Measurements from ENCODE around the gene NRTN. TPM values are rescaled to one million over a fixed set of nuclear protein-coding genes. Genes with fewer than 3 reads are reported as not detected.

Gene NRTN
- total and polyA plus RNA-seq, 2 of the 4 experiments (the other 2 are of a cell fraction) = 0.17 to 0.18 TPM

DNA sequence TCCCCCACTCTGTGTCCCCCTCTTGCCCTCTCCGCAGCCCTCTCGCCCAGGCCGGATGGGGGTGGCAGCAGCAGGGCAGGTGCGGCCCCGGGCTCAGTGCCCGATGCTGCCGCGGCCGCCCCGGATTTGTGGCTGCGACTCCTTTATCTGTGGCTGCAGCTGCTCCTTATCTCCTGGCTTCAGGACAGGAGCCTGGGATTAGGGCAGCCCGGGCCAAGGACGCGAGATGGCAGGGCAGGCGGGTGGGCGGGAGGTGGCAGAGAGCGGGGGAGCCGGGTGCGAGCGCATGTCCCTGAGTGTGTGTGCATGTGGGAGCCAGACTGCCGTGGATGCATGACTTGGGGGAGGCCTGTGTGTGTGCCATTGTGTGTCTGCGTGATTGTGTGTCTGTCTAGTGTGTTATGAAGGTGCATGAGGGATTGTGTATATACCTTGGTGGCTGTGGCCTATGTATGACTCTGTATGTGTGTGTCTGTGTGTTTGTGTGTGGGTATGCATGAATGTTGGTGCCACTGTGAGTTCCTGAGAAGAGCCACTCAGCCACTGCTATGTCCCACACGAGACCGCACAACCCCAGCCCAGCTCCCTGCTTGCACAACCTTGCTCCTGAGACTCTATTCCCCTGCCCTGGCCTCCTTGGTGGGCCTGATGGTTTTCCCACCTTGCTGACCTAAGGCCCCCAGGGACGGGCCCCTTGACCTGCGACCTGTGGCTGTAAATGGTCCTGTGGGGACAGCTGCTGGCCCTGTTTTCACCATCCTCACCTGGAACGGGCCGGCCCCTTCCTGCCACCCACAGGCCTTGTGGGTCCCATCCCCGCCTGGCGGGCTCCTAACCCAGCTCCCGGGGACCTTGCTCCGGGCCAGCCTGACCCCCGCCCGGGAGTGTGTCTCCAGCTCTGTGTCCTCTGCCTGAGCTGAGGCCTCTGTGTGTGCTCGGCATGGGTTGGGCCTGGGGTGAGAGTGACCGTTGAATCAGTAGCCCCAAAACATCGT, 5.3 kb upstream of the NRTN start:
- no peak overlapping the region for H3K56ac ChIP-seq (ENCODE audit: extremely low read depth, insufficient read depth, low read length)
- 40% methylated on average over 18 of the region's 37 CpGs; no CpG with 5 or more reads in 1 of the 2 experiments for WGBS, 2 experiments (ENCODE audit: extremely low coverage in 2 of 2, insufficient read length in 1 of 2)
- no peaks in the 10 kb centered on the region for H3K9me1 ChIP-seq (ENCODE audit: insufficient read depth, low read length)
- intact Hi-C loops (cut with micrococcal nuclease) (loop anchor here (5.0 to 10.0 kb wide), 3 partner anchors 165 to 655 kb away; partner anchors contain the start of gene SLC25A23), dilution Hi-C loops (cut with HindIII; ENCODE audit: low sequenced_read_pairs, unreplicated experiment) (no loop called here), in situ Hi-C loops (cut with MboI; ENCODE audit: low sequenced_read_pairs) (loop anchor here (5.0 to 10.0 kb wide), 2 partner anchors 93 to 225 kb away; no protein-coding TSS in a partner anchor)
- no peak overlapping the region for H3K4ac ChIP-seq (ENCODE audit: low read depth, low read length)
- H4K8ac ChIP-seq (ENCODE audit: low read depth in 2 of 2, low read length in 2 of 2) = no peak overlapping the region
- 0 out of 2 replicates have a peak overlapping the region, but pooled peaks have one; percentile 4 for H2AK5ac ChIP-seq (ENCODE audit: low read depth, low read length)
- H3K79me1 ChIP-seq (ENCODE audit: low read depth in 1 of 2, low read length in 2 of 2) = no peaks in the 10 kb centered on the region
- no peak overlapping the region for H2BK120ac ChIP-seq (ENCODE audit: low read depth, low read length)
- H3K23ac ChIP-seq (ENCODE audit: low read depth, low read length) = no peak overlapping the region
- CTCF ChIA-PET = no interaction called here
- no peak overlapping the region for H3K14ac ChIP-seq (replicated peaks; ENCODE audit: low read depth, low read length)
- H4K5ac ChIP-seq (ENCODE audit: low read depth, low read length) = no peak overlapping the region
- DNase-seq (no peak), ATAC-seq (ENCODE audit: low read depth) (no peak)
- no peak overlapping the region for H4K91ac ChIP-seq (ENCODE audit: insufficient read depth, low read depth, low read length)
- no TSS peak for BruUV-seq (replicated peaks)
- POLR2A ChIA-PET (ENCODE audit: unreplicated experiment) = no interaction called here
- no peaks in the 10 kb centered on the region for H3K9me3 ChIP-seq (ENCODE audit: control insufficient read depth, insufficient read depth, low read length)
- no peaks in the 10 kb centered on the region for H4K20me1 ChIP-seq (ENCODE audit: insufficient read depth, low read length)
- no peak for TF ChIP-seq MAZ (IDR thresholded peaks at IDR 0.05; ENCODE audit: borderline replicate concordance, low read depth, low read length)
- TF ChIP-seq, protein P1, sequence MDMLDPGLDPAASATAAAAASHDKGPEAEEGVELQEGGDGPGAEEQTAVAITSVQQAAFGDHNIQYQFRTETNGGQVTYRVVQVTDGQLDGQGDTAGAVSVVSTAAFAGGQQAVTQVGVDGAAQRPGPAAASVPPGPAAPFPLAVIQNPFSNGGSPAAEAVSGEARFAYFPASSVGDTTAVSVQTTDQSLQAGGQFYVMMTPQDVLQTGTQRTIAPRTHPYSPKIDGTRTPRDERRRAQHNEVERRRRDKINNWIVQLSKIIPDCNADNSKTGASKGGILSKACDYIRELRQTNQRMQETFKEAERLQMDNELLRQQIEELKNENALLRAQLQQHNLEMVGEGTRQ (IDR thresholded peaks at IDR 0.05; ENCODE audit: low read depth, low read length) = no peak
- TF ChIP-seq, protein P2, sequence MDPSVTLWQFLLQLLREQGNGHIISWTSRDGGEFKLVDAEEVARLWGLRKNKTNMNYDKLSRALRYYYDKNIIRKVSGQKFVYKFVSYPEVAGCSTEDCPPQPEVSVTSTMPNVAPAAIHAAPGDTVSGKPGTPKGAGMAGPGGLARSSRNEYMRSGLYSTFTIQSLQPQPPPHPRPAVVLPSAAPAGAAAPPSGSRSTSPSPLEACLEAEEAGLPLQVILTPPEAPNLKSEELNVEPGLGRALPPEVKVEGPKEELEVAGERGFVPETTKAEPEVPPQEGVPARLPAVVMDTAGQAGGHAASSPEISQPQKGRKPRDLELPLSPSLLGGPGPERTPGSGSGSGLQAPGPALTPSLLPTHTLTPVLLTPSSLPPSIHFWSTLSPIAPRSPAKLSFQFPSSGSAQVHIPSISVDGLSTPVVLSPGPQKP (IDR thresholded peaks at IDR 0.05; ENCODE audit: borderline replicate concordance, low read depth, low read length) = no peak
- TF ChIP-seq RFX5 (IDR thresholded peaks at IDR 0.05; ENCODE audit: low read depth, low read length) = no peak
- H2BK5ac ChIP-seq (ENCODE audit: low read depth, low read length, poor library complexity, severe bottlenecking) = no peak overlapping the region
- H3K4me2 ChIP-seq (ENCODE audit: low read depth, low read length) = no peak overlapping the region
- peaks cover 25% of the 10 kb centered on the region for H3K27me3 ChIP-seq (ENCODE audit: control insufficient read depth, insufficient read depth, low read length)
- no peak overlapping the region for H3K9ac ChIP-seq (ENCODE audit: low read depth, low read length)
- no peak overlapping the region for H2BK20ac ChIP-seq (ENCODE audit: low read depth, low read length)
- H3K4me3 ChIP-seq (ENCODE audit: insufficient read depth, low read depth, low read length) = no peak overlapping the region
- H3K4me1 ChIP-seq (ENCODE audit: control insufficient read depth, insufficient read depth, low read length) = peaks cover 3% of the 10 kb centered on the region; the same call in 1 of the 2 replicates
- H3K18ac ChIP-seq (ENCODE audit: low read depth, low read length) = no peak overlapping the region
- peak overlapping the region; percentile 51 for H2AFZ ChIP-seq (replicated peaks; ENCODE audit: low read length, poor library complexity)
- no peak overlapping the region for H2BK15ac ChIP-seq (ENCODE audit: low read depth, low read length)
- H3K27ac ChIP-seq (ENCODE audit: insufficient read depth, low read length) = no peak overlapping the region
- H3K36me3 ChIP-seq (ENCODE audit: control insufficient read depth, insufficient read depth, low read length) = no peaks in the 10 kb centered on the region
- H2AK9ac ChIP-seq (replicated peaks; ENCODE audit: low read depth, low read length, poor library complexity) = no peak overlapping the region

Measured in IMR-90 (cell line).